Measurements from ENCODE around the gene SYNJ1.
A peak's percentile ranks its signal among the peaks of the same experiment; 100 is the strongest.
"Not testable (repeated sequence)": the region's sequence is repeated elsewhere in the genome, so short reads cannot be mapped to it uniquely, and the experiment has no call there.

Gene SYNJ1

GRCh38 chr21:32741336-32741735 lies 13.5 kb upstream of the SYNJ1 start:
- H3K27ac ChIP-seq, result peak overlapping the region; percentile 3
- DNase-seq (ENCODE audit: low read depth, low spot score), result no peak

- DNase-seq (ENCODE audit: low read depth, low spot score), result no peak
- H3K27ac ChIP-seq, result no peak overlapping the region
Measured at GRCh38 chr21:32739946-32740345, 12.1 kb upstream of the SYNJ1 start.

- not testable (repeated sequence) for H3K27ac ChIP-seq; DNase-seq (ENCODE audit: low read depth, low spot score)
Measured at GRCh38 chr21:32736083-32736482, 8.3 kb upstream of the SYNJ1 start.

GRCh38 chr21:32735524-32735923 lies 7.7 kb upstream of the SYNJ1 start:
- no peak for DNase-seq (ENCODE audit: low read depth, low spot score)
- H3K27ac ChIP-seq, result no peak overlapping the region

GRCh38 chr21:32733990-32734613 lies 6.3 kb upstream of the SYNJ1 start:
- no peak overlapping the region for H3K27ac ChIP-seq
- no peak for DNase-seq (ENCODE audit: low read depth, low spot score)

GRCh38 chr21:32733356-32733755 lies 5.5 kb upstream of the SYNJ1 start:
- DNase-seq (ENCODE audit: low read depth, low spot score), result no peak
- H3K27ac ChIP-seq, result no peak overlapping the region

GRCh38 chr21:32732544-32732943 lies 4.7 kb upstream of the SYNJ1 start:
- no peak overlapping the region for H3K27ac ChIP-seq
- DNase-seq (ENCODE audit: low read depth, low spot score), result no peak

GRCh38 chr21:32728848-32729247 lies 1.0 kb upstream of the SYNJ1 start:
- DNase-seq (ENCODE audit: low read depth, low spot score), result no peak
- H3K27ac ChIP-seq, result no peak overlapping the region

GRCh38 chr21:32728456-32728839 lies 635 bp upstream of the SYNJ1 start:
- H3K27ac ChIP-seq, result peak overlapping the region; percentile 61
- no peak for DNase-seq (ENCODE audit: low read depth, low spot score)

- DNase-seq (ENCODE audit: low read depth, low spot score), result no peak
- H3K27ac ChIP-seq, result peak overlapping the region; percentile 61
Measured at GRCh38 chr21:32726839-32727686, 750 bp downstream of the SYNJ1 start.

- no peak for DNase-seq (ENCODE audit: low read depth, low spot score)
- no peak overlapping the region for H3K27ac ChIP-seq
Measured at GRCh38 chr21:32719085-32719484, 8.7 kb downstream of the SYNJ1 start.

- DNase-seq (ENCODE audit: low read depth, low spot score), result peak; percentile 48
- peak overlapping the region; percentile 2 for H3K27ac ChIP-seq
Measured at GRCh38 chr21:32717851-32718316, 9.9 kb downstream of the SYNJ1 start.

- H3K27ac ChIP-seq, result no peak overlapping the region
- no peak for DNase-seq (ENCODE audit: low read depth, low spot score)
Measured at GRCh38 chr21:32716486-32716885, 11.3 kb downstream of the SYNJ1 start.

- no peak for DNase-seq (ENCODE audit: low read depth, low spot score)
- H3K27ac ChIP-seq, result no peak overlapping the region
Measured at GRCh38 chr21:32713726-32714125, 14.1 kb downstream of the SYNJ1 start.

- DNase-seq (ENCODE audit: low read depth, low spot score), result no peak
- H3K27ac ChIP-seq, result no peak overlapping the region
Measured at GRCh38 chr21:32712641-32713040, 15.2 kb downstream of the SYNJ1 start.

GRCh38 chr21:32712043-32712442 lies 15.8 kb downstream of the SYNJ1 start:
- DNase-seq (ENCODE audit: low read depth, low spot score), result no peak
- no peak overlapping the region for H3K27ac ChIP-seq

GRCh38 chr21:32710987-32711386 lies 16.8 kb downstream of the SYNJ1 start:
- H3K27ac ChIP-seq, result no peak overlapping the region

GRCh38 chr21:32710069-32710784 lies 17.6 kb downstream of the SYNJ1 start:
- no peak overlapping the region for H3K27ac ChIP-seq
- no peak for DNase-seq (ENCODE audit: low read depth, low spot score)

More at GRCh38 chr21:32710987-32711386, 16.8 kb downstream of the SYNJ1 start:
- no peak for DNase-seq (ENCODE audit: low read depth, low spot score)

- H3K27ac ChIP-seq, result no peak overlapping the region
- DNase-seq (ENCODE audit: low read depth, low spot score), result no peak
Measured at GRCh38 chr21:32708069-32708468, 19.7 kb downstream of the SYNJ1 start.

- DNase-seq (ENCODE audit: low read depth, low spot score), result no peak
- no peak overlapping the region for H3K27ac ChIP-seq
Measured at GRCh38 chr21:32705901-32706300, 21.9 kb downstream of the SYNJ1 start.

GRCh38 chr21:32705139-32705538 lies 22.7 kb downstream of the SYNJ1 start:
- DNase-seq (ENCODE audit: low read depth, low spot score), result no peak
- H3K27ac ChIP-seq, result no peak overlapping the region

Measured in epithelial cell of prostate (primary cell).